Lower leg skin (tissue), 3 donors: ENCODE data around the gene LMAN2.

ENCODE experiments used
- CTCF ChIP-seq, 3 donors: fragments of 450-650 bp; IDR thresholded peaks; one replicate each; pipeline ENCODE4 v1.5.1; 2016; ENCODE audit warnings: antibody characterized with exemption in 3 of 3, mild to moderate bottlenecking in 3 of 3, moderate library complexity in 2 of 3
- POLR2A ChIP-seq, 2 donors: fragments of 450-650 bp; IDR thresholded peaks; one replicate each; pipeline ENCODE4 v1.6.1; 2016 to 2017; ENCODE audit warnings: antibody characterized with exemption in 2 of 2, mild to moderate bottlenecking in 1 of 2, moderate library complexity in 1 of 2

GRCh38 chr5:177333420-177334154 lies 17.9 kb downstream of the LMAN2 start:
- no peak for TF ChIP-seq CTCF (IDR thresholded peaks at IDR 0.05)
- no peak for TF ChIP-seq POLR2A (IDR thresholded peaks at IDR 0.05)
